NCI-H128 (cell line): Measurements from ENCODE around the gene AGRN.
"Not testable (repeated sequence)": the region's sequence is repeated elsewhere in the genome, so short reads cannot be mapped to it uniquely, and the experiment has no call there.

Experiments
- DNase-seq: peaks from one replicate; lab custom pipeline; 2025; ENCODE audit not compliant: unreplicated experiment; lab: John Stamatoyannopoulos, UW

Gene AGRN

GRCh38 chr1:1019122-1019999, 559 bp upstream of the AGRN start:
- DNase-seq: no peak

- no peak for DNase-seq
Measured at GRCh38 chr1:1020415-1021009, 592 bp downstream of the AGRN start.

- no peak for DNase-seq
Measured at GRCh38 chr1:1021010-1021919, 1.3 kb downstream of the AGRN start.

GRCh38 chr1:1021920-1022259, 2.0 kb downstream of the AGRN start:
- DNase-seq: no peak

GRCh38 chr1:1022302-1023009, 2.5 kb downstream of the AGRN start:
- no peak for DNase-seq

- no peak for DNase-seq
Measured at GRCh38 chr1:1023700-1024099, 3.8 kb downstream of the AGRN start.

- no peak for DNase-seq
Measured at GRCh38 chr1:1024149-1024770, 4.3 kb downstream of the AGRN start.

- no peak for DNase-seq
Measured at GRCh38 chr1:1024771-1025699, 5.1 kb downstream of the AGRN start.

GRCh38 chr1:1025730-1026129, 5.8 kb downstream of the AGRN start:
- no peak for DNase-seq

- no peak for DNase-seq
Measured at GRCh38 chr1:1026599-1027413, 6.9 kb downstream of the AGRN start.

- no peak for DNase-seq
Measured at GRCh38 chr1:1027791-1028190, 7.9 kb downstream of the AGRN start.

GRCh38 chr1:1030867-1031658, 11.1 kb downstream of the AGRN start:
- not testable (repeated sequence) for DNase-seq

- DNase-seq: no peak
Measured at GRCh38 chr1:1031659-1032235, 11.8 kb downstream of the AGRN start.

- no peak for DNase-seq
Measured at GRCh38 chr1:1032424-1032823, 12.5 kb downstream of the AGRN start.

- DNase-seq: peak; percentile 90
Measured at GRCh38 chr1:1033009-1033587, 13.2 kb downstream of the AGRN start.

- no peak for DNase-seq
Measured at GRCh38 chr1:1033731-1034438, 14.0 kb downstream of the AGRN start.

GRCh38 chr1:1034439-1034781, 14.5 kb downstream of the AGRN start:
- no peak for DNase-seq
